ENCODE measurements around the gene NFIA.

The NFIA gene

GRCh38 chr1:61092642-61093041 lies 10.3 kb downstream of the NFIA start:
- no peak overlapping the region for H3K4me3 ChIP-seq (ENCODE audit: low read depth, low read length)
- no peak for TF ChIP-seq CTCF (conservative IDR thresholded peaks at IDR 0.05; ENCODE audit: low read depth, low read length)
- no peak for DNase-seq (ENCODE audit: low read depth)

GRCh38 chr1:61093525-61094137 lies 11.3 kb downstream of the NFIA start:
- no peak for TF ChIP-seq CTCF (conservative IDR thresholded peaks at IDR 0.05; ENCODE audit: low read depth, low read length)
- no peak overlapping the region for H3K4me3 ChIP-seq (ENCODE audit: low read depth, low read length)
- no peak for DNase-seq (ENCODE audit: low read depth)

- DNase-seq (ENCODE audit: low read depth) = no peak
- no peak for TF ChIP-seq CTCF (conservative IDR thresholded peaks at IDR 0.05; ENCODE audit: low read depth, low read length)
- H3K4me3 ChIP-seq (ENCODE audit: low read depth, low read length) = no peak overlapping the region
Observed at GRCh38 chr1:61094677-61095469, 12.5 kb downstream of the NFIA start.

- no peak overlapping the region for H3K4me3 ChIP-seq (ENCODE audit: low read depth, low read length)
- DNase-seq (ENCODE audit: low read depth) = no peak
- TF ChIP-seq CTCF (conservative IDR thresholded peaks at IDR 0.05; ENCODE audit: low read depth, low read length) = no peak
Observed at GRCh38 chr1:61095470-61095812, 13.1 kb downstream of the NFIA start.

- peak; percentile 85 for DNase-seq (ENCODE audit: low read depth)
- no peak for TF ChIP-seq CTCF (conservative IDR thresholded peaks at IDR 0.05; ENCODE audit: low read depth, low read length)
- H3K4me3 ChIP-seq (ENCODE audit: low read depth, low read length) = no peak overlapping the region
Observed at GRCh38 chr1:61097317-61097716, 15.0 kb downstream of the NFIA start.

- no peak for DNase-seq (ENCODE audit: low read depth)
- no peak overlapping the region for H3K4me3 ChIP-seq (ENCODE audit: low read depth, low read length)
- TF ChIP-seq CTCF (conservative IDR thresholded peaks at IDR 0.05; ENCODE audit: low read depth, low read length) = no peak
Observed at GRCh38 chr1:61097722-61098121, 15.4 kb downstream of the NFIA start.

- no peak for DNase-seq (ENCODE audit: low read depth)
- no peak overlapping the region for H3K4me3 ChIP-seq (ENCODE audit: low read depth, low read length)
- TF ChIP-seq CTCF (conservative IDR thresholded peaks at IDR 0.05; ENCODE audit: low read depth, low read length) = no peak
Observed at GRCh38 chr1:61098333-61098732, 16.0 kb downstream of the NFIA start.

Data from choroid plexus epithelial cell (primary cell).